ENCODE data around the gene KLF9. TPM values are rescaled to one million over a fixed set of nuclear protein-coding genes. Genes with fewer than 3 reads are reported as not detected.

Gene KLF9
- total RNA-seq, 4 donors from 2014 or later = 60.3 to 111 (median 82.9) TPM

GRCh38 chr9:70406434-70406862 lies 8.0 kb downstream of the KLF9 start:
- no peaks in the 10 kb centered on the region for H3K27me3 ChIP-seq
- in situ Hi-C loops (cut with MboI; ENCODE audit: low pct_ligation_motif_present in 1 of 4, low pct_unique_long_range_greater_than_20kb in 1 of 4, low sequenced_read_pairs in 3 of 4) = loop anchor here in 3 of 4 donors (10.0 kb wide), 3 partner anchors 62 to 188 kb away; no protein-coding TSS in a partner anchor
- 52 to 73% methylated on average over 5 to 6 of the region's 6 CpGs for WGBS, 2 donors (ENCODE audit: low coverage in 1 of 2)
- H3K27ac ChIP-seq = peak overlapping the region; percentile 81 to 86 (median 82)
- peak overlapping the region in 1 of 4 donors; percentile 24 for H3K4me3 ChIP-seq
- H3K36me3 ChIP-seq = no peaks in the 10 kb centered on the region
- TF ChIP-seq POLR2A (IDR thresholded peaks at IDR 0.05) = no peak
- TF ChIP-seq POLR2AphosphoS5 (IDR thresholded peaks at IDR 0.05) = peak in 2 of 3 donors; percentile 46 to 50
- TF ChIP-seq, protein P1, sequence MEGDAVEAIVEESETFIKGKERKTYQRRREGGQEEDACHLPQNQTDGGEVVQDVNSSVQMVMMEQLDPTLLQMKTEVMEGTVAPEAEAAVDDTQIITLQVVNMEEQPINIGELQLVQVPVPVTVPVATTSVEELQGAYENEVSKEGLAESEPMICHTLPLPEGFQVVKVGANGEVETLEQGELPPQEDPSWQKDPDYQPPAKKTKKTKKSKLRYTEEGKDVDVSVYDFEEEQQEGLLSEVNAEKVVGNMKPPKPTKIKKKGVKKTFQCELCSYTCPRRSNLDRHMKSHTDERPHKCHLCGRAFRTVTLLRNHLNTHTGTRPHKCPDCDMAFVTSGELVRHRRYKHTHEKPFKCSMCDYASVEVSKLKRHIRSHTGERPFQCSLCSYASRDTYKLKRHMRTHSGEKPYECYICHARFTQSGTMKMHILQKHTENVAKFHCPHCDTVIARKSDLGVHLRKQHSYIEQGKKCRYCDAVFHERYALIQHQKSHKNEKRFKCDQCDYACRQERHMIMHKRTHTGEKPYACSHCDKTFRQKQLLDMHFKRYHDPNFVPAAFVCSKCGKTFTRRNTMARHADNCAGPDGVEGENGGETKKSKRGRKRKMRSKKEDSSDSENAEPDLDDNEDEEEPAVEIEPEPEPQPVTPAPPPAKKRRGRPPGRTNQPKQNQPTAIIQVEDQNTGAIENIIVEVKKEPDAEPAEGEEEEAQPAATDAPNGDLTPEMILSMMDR (IDR thresholded peaks at IDR 0.05) = no peak
- peaks cover 44 to 92% (median 85%) of the 10 kb centered on the region in 4 donors for H3K4me1 ChIP-seq
- intact Hi-C loops (cut with DNase I; ENCODE audit: low total_unique reads) = no loop called here
- no peaks in the 10 kb centered on the region for H3K9me3 ChIP-seq
- DNase-seq = peak; percentile 33

DNA sequence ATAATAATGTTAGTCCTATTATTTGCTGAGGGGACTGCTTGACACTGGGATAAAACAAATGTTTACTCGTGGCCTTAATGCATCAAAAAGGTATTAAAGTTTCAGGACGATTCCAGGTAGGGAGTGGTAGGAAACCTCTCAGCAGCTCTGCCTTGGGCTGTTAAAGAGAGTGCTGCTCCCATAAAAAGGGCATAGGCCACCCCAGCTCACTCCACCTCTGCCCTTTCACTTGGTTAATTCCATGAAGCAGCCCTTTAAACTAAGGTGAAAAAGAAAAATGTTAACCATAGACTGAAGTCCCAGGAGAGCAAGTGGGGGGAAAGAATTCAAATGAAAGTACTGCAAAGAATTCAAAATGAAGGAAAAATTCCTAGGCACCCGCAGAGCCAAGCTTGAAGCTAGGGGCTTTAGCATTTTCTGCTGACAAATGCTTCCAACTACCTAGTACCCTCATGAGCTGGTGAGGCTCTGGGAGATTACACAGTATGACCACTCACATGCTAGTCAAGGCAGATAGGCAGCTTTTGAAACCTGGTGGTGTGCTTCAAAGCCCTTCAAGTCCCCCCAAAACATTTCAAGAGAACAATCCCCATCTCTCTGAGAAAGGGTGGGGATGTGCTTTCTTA lies 8.5 kb downstream of the KLF9 start:
- in situ Hi-C loops (cut with MboI; ENCODE audit: low pct_ligation_motif_present in 1 of 4, low pct_unique_long_range_greater_than_20kb in 1 of 4, low sequenced_read_pairs in 3 of 4) (loop anchor here in 3 of 4 donors (10.0 kb wide), 3 partner anchors 61 to 189 kb away; no protein-coding TSS in a partner anchor), intact Hi-C loops (cut with DNase I; ENCODE audit: low total_unique reads) (no loop called here)
- peak; percentile 46 for DNase-seq
- WGBS, 2 donors (ENCODE audit: low coverage in 1 of 2) = 62 to 65% methylated on average over 3 of the region's 3 CpGs
- H3K27ac ChIP-seq = peak overlapping the region; percentile 81 to 86 (median 82)
- peak overlapping the region in 1 of 4 donors; percentile 24 for H3K4me3 ChIP-seq
- peaks cover 44 to 94% (median 83%) of the 10 kb centered on the region in 4 donors for H3K4me1 ChIP-seq
- TF ChIP-seq, protein P1 (IDR thresholded peaks at IDR 0.05) = no peak
- TF ChIP-seq EP300 (IDR thresholded peaks at IDR 0.05; ENCODE audit: low read depth) (no peak), POLR2AphosphoS5 (IDR thresholded peaks at IDR 0.05) (no peak), POLR2A (IDR thresholded peaks at IDR 0.05) (no peak)
- no peaks in the 10 kb centered on the region for H3K9me3 ChIP-seq
- H3K27me3 ChIP-seq = no peaks in the 10 kb centered on the region
- no peaks in the 10 kb centered on the region for H3K36me3 ChIP-seq

DNA sequence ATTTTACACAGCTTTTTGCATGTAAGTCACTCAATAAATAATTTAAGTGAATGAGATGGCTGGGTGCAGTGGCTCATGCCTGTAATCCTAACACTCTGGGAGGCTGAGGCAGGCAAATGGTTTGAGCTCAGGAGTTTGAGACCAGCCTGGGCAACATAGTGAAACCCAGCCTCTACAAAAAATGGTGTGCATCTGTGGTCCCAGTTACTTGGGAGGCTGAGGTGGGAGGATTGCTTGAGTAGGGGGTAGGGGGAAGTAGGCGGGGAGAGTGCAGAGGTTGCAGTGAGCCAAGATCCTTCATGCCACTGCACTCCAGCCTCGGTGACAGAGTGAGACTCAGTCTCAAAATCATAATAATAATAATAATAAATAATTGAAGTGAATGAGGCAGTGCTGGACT lies 10.2 kb downstream of the KLF9 start:
- TF ChIP-seq POLR2A (IDR thresholded peaks at IDR 0.05) (no peak), POLR2AphosphoS5 (IDR thresholded peaks at IDR 0.05) (no peak), EP300 (IDR thresholded peaks at IDR 0.05; ENCODE audit: low read depth) (no peak)
- TF ChIP-seq, protein P1 (IDR thresholded peaks at IDR 0.05) = no peak
- DNase-seq = no peak
- H3K9me3 ChIP-seq = no peaks in the 10 kb centered on the region
- peaks cover 52 to 94% (median 76%) of the 10 kb centered on the region in 4 donors for H3K4me1 ChIP-seq
- no peaks in the 10 kb centered on the region for H3K27me3 ChIP-seq
- no peak overlapping the region for H3K4me3 ChIP-seq
- in situ Hi-C loops (cut with MboI; ENCODE audit: low pct_ligation_motif_present in 1 of 4, low pct_unique_long_range_greater_than_20kb in 1 of 4, low sequenced_read_pairs in 3 of 4) (loop anchor here in 3 of 4 donors (10.0 kb wide), 3 partner anchors 59 to 191 kb away; no protein-coding TSS in a partner anchor), intact Hi-C loops (cut with DNase I; ENCODE audit: low total_unique reads) (no loop called here)
- peak overlapping the region; percentile 81 to 86 (median 82) for H3K27ac ChIP-seq
- WGBS, 2 donors (ENCODE audit: low coverage in 1 of 2) = 60 to 71% methylated on average over 1 to 2 of the region's 2 CpGs
- no peaks in the 10 kb centered on the region for H3K36me3 ChIP-seq

GRCh38 chr9:70403618-70404025 lies 10.8 kb downstream of the KLF9 start:
- peaks cover 56 to 98% (median 80%) of the 10 kb centered on the region in 4 donors for H3K4me1 ChIP-seq
- intact Hi-C loops (cut with DNase I; ENCODE audit: low total_unique reads) = no loop called here
- no peak for DNase-seq
- in situ Hi-C loops (cut with MboI; ENCODE audit: low pct_ligation_motif_present in 1 of 4, low pct_unique_long_range_greater_than_20kb in 1 of 4, low sequenced_read_pairs in 3 of 4) = loop anchor here in 3 of 4 donors (10.0 kb wide), 3 partner anchors 59 to 191 kb away; no protein-coding TSS in a partner anchor
- H3K27me3 ChIP-seq = no peaks in the 10 kb centered on the region
- H3K36me3 ChIP-seq = no peaks in the 10 kb centered on the region
- H3K27ac ChIP-seq = peak overlapping the region; percentile 81 to 86 (median 82)
- WGBS, 2 donors (ENCODE audit: low coverage in 1 of 2) = 63% methylated on average over 4 of the region's 4 CpGs; no CpG with 5 or more reads in 1 of the 2 donors
- H3K4me3 ChIP-seq = no peak overlapping the region
- TF ChIP-seq POLR2A (IDR thresholded peaks at IDR 0.05) (no peak), POLR2AphosphoS5 (IDR thresholded peaks at IDR 0.05) (no peak)
- TF ChIP-seq, protein P1 (IDR thresholded peaks at IDR 0.05) = no peak
- no peaks in the 10 kb centered on the region for H3K9me3 ChIP-seq
